Measurements from ENCODE around the gene RXYLT1.
"Not testable (repeated sequence)": the region's sequence is repeated elsewhere in the genome, so short reads cannot be mapped to it uniquely, and the experiment has no call there.

Gene RXYLT1

GRCh38 chr12:63802012-63802608, 22.4 kb downstream of the RXYLT1 start:
- DNase-seq (ENCODE audit: low read depth): no peak

GRCh38 chr12:63804746-63805145, 25.0 kb downstream of the RXYLT1 start:
- no peak for DNase-seq (ENCODE audit: low read depth)

GRCh38 chr12:63805704-63806672, 26.3 kb downstream of the RXYLT1 start:
- no peak for DNase-seq (ENCODE audit: low read depth)

GRCh38 chr12:63808631-63809030, 28.9 kb downstream of the RXYLT1 start:
- DNase-seq (ENCODE audit: low read depth): no peak

- DNase-seq (ENCODE audit: low read depth): no peak
These were observed 29.9 kb downstream of the RXYLT1 start for GRCh38 chr12:63809566-63809965.

GRCh38 chr12:63811334-63811733, 31.6 kb downstream of the RXYLT1 start:
- DNase-seq (ENCODE audit: low read depth): no peak

GRCh38 chr12:63811755-63812154, 32.0 kb downstream of the RXYLT1 start:
- DNase-seq (ENCODE audit: low read depth): no peak

- DNase-seq (ENCODE audit: low read depth): no peak
These were observed 34.5 kb downstream of the RXYLT1 start for GRCh38 chr12:63814146-63814772.

GRCh38 chr12:63815482-63815852, 35.8 kb downstream of the RXYLT1 start:
- no peak for DNase-seq (ENCODE audit: low read depth)

- DNase-seq (ENCODE audit: low read depth): no peak
These were observed 36.3 kb downstream of the RXYLT1 start for GRCh38 chr12:63816031-63816430.

GRCh38 chr12:63820427-63820826, 40.7 kb downstream of the RXYLT1 start:
- no peak for DNase-seq (ENCODE audit: low read depth)

- no peak for DNase-seq (ENCODE audit: low read depth)
These were observed 42.1 kb downstream of the RXYLT1 start for GRCh38 chr12:63821781-63822251.

GRCh38 chr12:63822352-63822751, 42.6 kb downstream of the RXYLT1 start:
- no peak for DNase-seq (ENCODE audit: low read depth)

GRCh38 chr12:63823040-63823439, 43.3 kb downstream of the RXYLT1 start:
- no peak for DNase-seq (ENCODE audit: low read depth)

GRCh38 chr12:63826006-63826585, 46.4 kb downstream of the RXYLT1 start:
- no peak for DNase-seq (ENCODE audit: low read depth)

GRCh38 chr12:63828867-63829266, 49.2 kb downstream of the RXYLT1 start:
- DNase-seq (ENCODE audit: low read depth): no peak

GRCh38 chr12:63836046-63836445, 56.3 kb downstream of the RXYLT1 start:
- no peak for DNase-seq (ENCODE audit: low read depth)

- no peak for DNase-seq (ENCODE audit: low read depth)
These were observed 57.2 kb downstream of the RXYLT1 start for GRCh38 chr12:63836936-63837335.

- DNase-seq (ENCODE audit: low read depth): no peak
These were observed 58.7 kb downstream of the RXYLT1 start for GRCh38 chr12:63838411-63838810.

GRCh38 chr12:63841011-63841410, 61.3 kb downstream of the RXYLT1 start:
- no peak for DNase-seq (ENCODE audit: low read depth)

GRCh38 chr12:63841571-63841970, 61.9 kb downstream of the RXYLT1 start:
- no peak for DNase-seq (ENCODE audit: low read depth)

- DNase-seq (ENCODE audit: low read depth): not testable (repeated sequence)
These were observed 63.0 kb downstream of the RXYLT1 start for GRCh38 chr12:63842750-63843149.

Measured in stimulated activated CD8-positive, alpha-beta memory T cell treated with anti-CD3 and anti-CD28 coated beads, Interleukin-4, amount 100 ng/mL, for 24 hours (primary cell).